Mucosa of rectum (tissue), 2 donors: ENCODE measurements around the gene APOL1.

ENCODE experiments used
- H3K27ac ChIP-seq, 2 donors: one replicate each; pipeline ENCODE4 v1.7.0; 2013; ENCODE audit warnings: inconsistent platforms in 2 of 2, low read depth in 2 of 2, low read length in 2 of 2
- H3K27me3 ChIP-seq, 2 donors: one replicate each; pipeline ENCODE4 v1.7.0; 2013; ENCODE audit warnings: low read length in 2 of 2; ENCODE audit not compliant: control insufficient read depth in 2 of 2, insufficient read depth in 2 of 2
- H3K36me3 ChIP-seq, 2 donors: one replicate each; pipeline ENCODE4 v1.7.0; 2013; ENCODE audit warnings: low read length in 2 of 2; ENCODE audit not compliant: control insufficient read depth in 2 of 2, insufficient read depth in 2 of 2
- H3K4me1 ChIP-seq, 2 donors: one replicate each; pipeline ENCODE4 v1.7.0; 2013; ENCODE audit warnings: low read length in 2 of 2, mild to moderate bottlenecking in 1 of 2; ENCODE audit not compliant: control insufficient read depth in 2 of 2, insufficient read depth in 2 of 2
- H3K4me3 ChIP-seq, 2 donors: one replicate each; pipeline ENCODE4 v1.7.0; 2013; ENCODE audit warnings: low read length in 2 of 2
- H3K9ac ChIP-seq, 2 donors: one replicate each; pipeline ENCODE4 v1.7.0; 2013; ENCODE audit warnings: low read length in 2 of 2, low read depth in 1 of 2, mild to moderate bottlenecking in 1 of 2
- H3K9me3 ChIP-seq, 2 donors: one replicate each; pipeline ENCODE4 v1.7.0; 2013; ENCODE audit warnings: low read length in 2 of 2; ENCODE audit not compliant: control insufficient read depth in 2 of 2
- donor health status: healthy.
- donor health status: Normal muscosa, but diverticular disease.

Gene APOL1

DNA sequence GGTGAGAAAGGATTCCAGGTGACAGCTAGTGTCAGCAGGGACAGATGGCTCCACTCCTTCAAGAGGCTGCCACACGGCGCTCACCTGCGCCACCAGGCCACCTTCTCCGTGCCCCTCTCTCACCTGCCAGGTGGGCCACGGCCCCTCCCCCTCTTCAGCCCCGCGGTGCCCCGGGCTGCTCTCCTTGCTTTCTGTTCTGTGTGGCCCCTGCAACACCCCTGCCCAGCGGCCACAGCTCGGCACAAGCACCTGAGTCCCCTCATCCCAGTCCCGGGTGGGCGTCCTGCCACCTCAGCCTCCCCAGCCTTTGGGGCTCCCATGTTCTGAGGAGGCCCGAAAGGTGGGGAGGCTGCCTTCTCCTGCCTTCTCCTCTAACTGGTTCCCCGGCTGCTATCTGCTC lies 46.4 kb downstream of the APOL1 start:
- Histone ChIP-seq H3K4me1 (peaks cover 5 to 8% of the 10 kb centered on the region in 2 donors), H3K27ac (no peak overlapping the region), H3K4me3 (no peak overlapping the region), H3K27me3 (no peaks in the 10 kb centered on the region), H3K36me3 (peaks cover 95 to 96% of the 10 kb centered on the region in 2 donors), H3K9me3 (no peaks in the 10 kb centered on the region), H3K9ac (no peak overlapping the region)

DNA sequence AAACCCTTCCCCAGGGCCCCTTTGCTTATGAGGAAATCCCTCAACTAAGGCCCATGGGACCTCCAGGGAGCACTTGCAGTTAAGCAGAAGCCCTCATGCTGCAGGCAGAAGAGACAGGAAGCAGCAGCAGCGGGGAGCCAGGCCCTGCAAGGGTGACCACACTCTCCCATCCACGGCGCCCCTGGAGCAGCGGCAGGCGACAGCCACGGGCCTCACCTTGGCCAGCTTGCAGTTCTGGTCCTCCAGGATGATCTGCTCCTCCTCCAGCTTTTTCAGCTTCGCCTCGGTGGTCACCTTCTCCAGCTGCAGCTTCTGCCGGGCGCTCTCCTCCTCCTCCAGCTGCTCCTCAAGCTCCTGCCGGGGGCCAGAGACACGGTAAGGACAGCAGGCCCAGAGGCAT lies 47.0 kb downstream of the APOL1 start:
- H3K4me3 ChIP-seq = no peak overlapping the region
- H3K9me3 ChIP-seq = no peaks in the 10 kb centered on the region
- H3K9ac ChIP-seq = no peak overlapping the region
- no peak overlapping the region for H3K27ac ChIP-seq
- no peaks in the 10 kb centered on the region for H3K27me3 ChIP-seq
- H3K36me3 ChIP-seq = peaks cover 95 to 96% of the 10 kb centered on the region in 2 donors
- H3K4me1 ChIP-seq = peaks cover 5 to 13% of the 10 kb centered on the region in 2 donors

DNA sequence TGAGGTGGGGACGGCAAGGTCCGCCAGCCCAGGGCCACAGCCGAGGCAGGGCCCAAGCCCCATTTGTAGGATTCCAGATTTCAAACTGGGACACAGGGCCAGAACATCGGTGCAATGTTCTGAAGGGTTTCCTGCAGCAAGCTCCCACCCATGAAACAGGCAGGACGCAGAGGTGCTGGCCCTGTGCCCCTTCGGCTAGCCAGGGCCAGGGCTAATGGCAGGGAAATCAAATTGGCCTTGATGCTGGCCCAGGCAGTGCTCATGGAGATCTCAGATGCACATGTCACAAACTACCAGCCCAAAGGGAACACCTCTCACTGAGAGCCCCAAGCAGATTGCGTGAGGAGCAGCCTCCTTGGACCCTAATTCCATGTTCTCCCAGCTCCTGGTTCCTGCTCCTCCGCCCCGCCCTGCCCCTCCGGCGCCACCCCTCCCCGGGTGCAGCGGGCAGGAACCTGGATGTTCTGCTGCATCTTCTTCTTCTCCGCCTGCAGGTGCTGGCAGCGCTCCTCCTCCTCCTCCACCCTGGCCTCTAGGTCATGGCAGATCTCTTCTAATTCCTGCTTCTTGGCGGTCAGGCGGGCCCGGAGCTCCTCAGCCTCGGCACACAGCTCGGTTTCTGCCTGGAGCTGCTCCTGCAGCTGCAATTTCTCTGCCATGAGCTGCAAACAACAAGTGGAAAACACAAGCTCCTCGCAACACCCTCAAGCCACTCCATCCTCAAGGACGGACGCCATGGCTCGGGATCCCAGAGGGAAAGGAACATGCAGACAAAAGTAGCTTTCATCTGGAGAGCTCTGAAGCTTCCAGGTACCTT lies 47.7 kb downstream of the APOL1 start:
- Histone ChIP-seq H3K36me3 (peaks cover 95 to 96% of the 10 kb centered on the region in 2 donors), H3K27me3 (no peaks in the 10 kb centered on the region), H3K4me3 (no peak overlapping the region), H3K4me1 (peaks cover 5 to 16% of the 10 kb centered on the region in 2 donors), H3K27ac (peak overlapping the region; percentile 2 to 32), H3K9ac (no peak overlapping the region), H3K9me3 (no peaks in the 10 kb centered on the region)

DNA sequence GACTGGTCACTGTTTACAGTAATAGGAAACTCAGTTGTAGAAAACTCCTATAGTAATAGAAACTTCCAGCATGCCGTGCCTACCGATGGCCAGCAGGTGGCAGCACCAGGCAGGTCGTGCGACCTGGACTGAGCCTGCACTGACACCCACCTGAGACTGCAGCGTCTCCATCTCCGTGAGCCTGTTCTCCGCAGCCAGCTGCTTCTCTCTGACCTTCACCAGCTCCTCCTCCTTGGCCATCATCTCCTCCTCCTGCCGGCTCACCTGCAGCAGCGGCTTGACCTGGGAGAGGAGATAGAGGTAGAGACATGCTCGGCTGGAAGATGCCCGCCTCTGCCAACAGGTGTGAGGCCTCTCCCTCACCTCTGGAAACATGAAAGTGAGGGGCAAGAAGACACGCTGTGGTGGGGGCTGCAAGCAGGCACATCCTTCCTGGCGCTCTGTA lies 48.5 kb downstream of the APOL1 start:
- Histone ChIP-seq H3K27ac (peak overlapping the region; percentile 31 to 33), H3K27me3 (no peaks in the 10 kb centered on the region), H3K4me3 (no peak overlapping the region), H3K9ac (no peak overlapping the region), H3K4me1 (peaks cover 5 to 16% of the 10 kb centered on the region in 2 donors), H3K36me3 (peaks cover 95 to 96% of the 10 kb centered on the region in 2 donors), H3K9me3 (no peaks in the 10 kb centered on the region)

DNA sequence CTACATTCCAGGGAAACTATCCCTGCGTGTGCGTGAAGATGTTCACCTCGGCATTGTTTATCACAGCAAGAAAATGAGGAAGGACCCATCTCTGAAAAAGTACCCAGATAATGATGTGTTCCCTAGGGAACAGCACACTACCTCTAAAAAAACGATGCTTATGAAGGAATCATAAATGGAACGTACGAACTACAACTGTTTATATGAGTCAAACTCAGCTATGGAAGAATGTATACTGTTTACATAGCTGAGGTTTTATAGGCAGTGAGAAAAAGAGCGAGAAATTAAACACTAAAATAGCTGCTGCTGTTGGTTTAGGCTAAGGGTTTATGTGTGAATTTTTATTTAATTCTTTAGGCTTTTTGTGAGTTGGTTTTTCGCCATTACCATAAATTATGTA lies 48.9 kb downstream of the APOL1 start:
- Histone ChIP-seq H3K36me3 (peaks cover 95 to 96% of the 10 kb centered on the region in 2 donors), H3K4me3 (no peak overlapping the region), H3K9ac (no peak overlapping the region), H3K4me1 (peaks cover 5 to 16% of the 10 kb centered on the region in 2 donors), H3K27me3 (no peaks in the 10 kb centered on the region), H3K27ac (peak overlapping the region; percentile 31 to 52), H3K9me3 (no peaks in the 10 kb centered on the region)

DNA sequence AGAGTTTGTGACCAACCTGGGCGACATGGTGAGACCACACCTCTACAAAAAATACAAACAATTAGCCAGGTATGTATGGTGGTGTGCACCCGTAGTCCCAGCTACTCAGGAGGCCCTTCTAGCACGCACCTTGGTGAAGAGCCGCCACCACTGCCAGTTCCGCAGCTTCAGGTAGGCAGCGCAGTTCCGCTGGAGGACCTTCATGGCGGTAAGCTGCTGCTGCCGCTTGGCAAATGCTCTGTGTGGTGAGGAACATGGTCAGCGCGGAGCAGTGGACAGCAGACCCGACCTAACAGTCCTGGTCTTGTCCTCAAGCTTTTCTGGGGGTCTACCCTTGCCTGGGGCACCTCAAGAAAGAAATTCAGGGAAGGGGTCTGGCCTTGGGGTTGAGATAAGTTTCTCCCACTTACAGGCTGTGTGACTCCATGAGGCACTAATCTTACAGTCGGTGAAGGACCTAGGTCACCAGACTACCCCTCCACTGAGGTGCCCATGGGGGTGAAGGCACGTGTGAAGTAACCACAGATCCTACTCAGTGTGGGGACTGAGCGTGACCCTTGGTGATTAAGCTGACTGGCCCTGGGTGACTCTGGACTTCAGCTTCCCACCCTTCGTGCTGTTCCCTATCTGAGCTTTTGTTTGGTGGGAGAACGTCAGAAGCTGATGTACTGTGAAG lies 49.6 kb downstream of the APOL1 start:
- peak overlapping the region; percentile 7 to 52 for H3K27ac ChIP-seq
- no peak overlapping the region for H3K9ac ChIP-seq
- H3K9me3 ChIP-seq = no peaks in the 10 kb centered on the region
- H3K4me3 ChIP-seq = no peak overlapping the region
- H3K4me1 ChIP-seq = peaks cover 5 to 16% of the 10 kb centered on the region in 2 donors
- H3K27me3 ChIP-seq = no peaks in the 10 kb centered on the region
- H3K36me3 ChIP-seq = peaks cover 94 to 96% of the 10 kb centered on the region in 2 donors

DNA sequence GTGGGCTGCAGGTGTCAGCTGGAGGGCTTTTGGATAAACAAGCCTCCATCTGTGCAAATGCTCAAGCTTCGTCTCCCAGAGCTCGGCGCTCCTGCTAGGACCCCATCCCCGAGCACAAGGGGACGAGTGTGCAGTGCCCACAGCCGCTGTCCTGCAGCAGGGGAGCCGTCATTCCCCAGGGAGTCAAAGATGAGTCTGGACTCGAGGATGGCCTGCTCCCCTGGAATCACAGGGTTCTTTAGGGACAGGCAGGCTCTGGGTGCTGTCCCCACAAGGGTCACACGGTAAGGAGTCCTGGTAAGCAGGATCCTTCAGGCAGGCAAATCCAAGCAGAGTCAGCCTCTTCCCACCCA lies 50.2 kb downstream of the APOL1 start:
- peaks cover 5 to 16% of the 10 kb centered on the region in 2 donors for H3K4me1 ChIP-seq
- H3K27ac ChIP-seq = peak overlapping the region; percentile 7 to 52
- no peaks in the 10 kb centered on the region for H3K9me3 ChIP-seq
- no peaks in the 10 kb centered on the region for H3K27me3 ChIP-seq
- no peak overlapping the region for H3K4me3 ChIP-seq
- no peak overlapping the region for H3K9ac ChIP-seq
- H3K36me3 ChIP-seq = peaks cover 92 to 94% of the 10 kb centered on the region in 2 donors

DNA sequence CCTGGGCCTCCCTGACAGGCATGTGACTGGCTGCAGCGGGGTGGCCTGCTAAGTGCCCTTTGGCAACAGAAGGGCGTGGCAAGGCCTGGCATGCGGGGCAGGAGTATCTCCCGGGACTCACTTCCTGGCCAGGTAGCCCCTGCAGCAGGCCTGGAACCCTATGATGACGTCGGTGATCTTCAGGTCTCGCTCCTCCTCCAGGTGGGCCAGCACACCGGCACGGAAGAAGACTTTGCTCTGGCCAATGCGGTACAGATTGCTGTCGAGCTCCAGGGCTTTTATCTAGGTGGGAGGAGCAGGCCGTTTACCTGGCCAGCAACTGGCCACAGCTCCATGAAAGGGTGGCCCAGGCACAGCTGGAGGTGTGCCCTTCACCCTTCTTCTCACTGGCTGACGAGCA lies 50.9 kb downstream of the APOL1 start:
- no peak overlapping the region for H3K9ac ChIP-seq
- H3K4me1 ChIP-seq = peaks cover 5 to 16% of the 10 kb centered on the region in 2 donors
- no peak overlapping the region for H3K4me3 ChIP-seq
- H3K9me3 ChIP-seq = no peaks in the 10 kb centered on the region
- H3K27ac ChIP-seq = peak overlapping the region; percentile 19 to 38
- H3K27me3 ChIP-seq = no peaks in the 10 kb centered on the region
- peaks cover 91 to 93% of the 10 kb centered on the region in 2 donors for H3K36me3 ChIP-seq

DNA sequence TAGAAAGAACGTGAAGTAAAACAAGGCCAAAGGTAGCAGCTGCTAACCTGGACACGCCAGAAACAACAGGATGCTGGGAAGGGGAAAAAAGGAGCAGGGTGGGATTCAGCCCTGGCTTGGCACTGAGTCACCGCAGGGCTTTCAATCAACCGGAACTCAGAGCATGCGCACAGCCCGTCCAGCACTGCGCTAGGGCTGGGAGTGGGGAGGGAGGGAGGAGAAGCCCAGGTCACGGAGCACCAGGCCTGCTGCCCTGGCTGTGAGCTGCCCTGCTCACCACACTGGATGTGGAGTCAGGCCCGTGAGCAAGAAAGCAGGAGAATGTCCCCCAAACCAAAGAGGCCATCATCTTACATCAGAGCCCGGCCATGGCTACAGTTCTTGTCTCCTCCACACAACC lies 51.5 kb downstream of the APOL1 start:
- H3K4me1 ChIP-seq = peaks cover 5 to 16% of the 10 kb centered on the region in 2 donors
- peak overlapping the region; percentile 5 to 19 for H3K27ac ChIP-seq
- peaks cover 91 to 94% of the 10 kb centered on the region in 2 donors for H3K36me3 ChIP-seq
- no peaks in the 10 kb centered on the region for H3K9me3 ChIP-seq
- H3K9ac ChIP-seq = no peak overlapping the region
- H3K27me3 ChIP-seq = no peaks in the 10 kb centered on the region
- no peak overlapping the region for H3K4me3 ChIP-seq

DNA sequence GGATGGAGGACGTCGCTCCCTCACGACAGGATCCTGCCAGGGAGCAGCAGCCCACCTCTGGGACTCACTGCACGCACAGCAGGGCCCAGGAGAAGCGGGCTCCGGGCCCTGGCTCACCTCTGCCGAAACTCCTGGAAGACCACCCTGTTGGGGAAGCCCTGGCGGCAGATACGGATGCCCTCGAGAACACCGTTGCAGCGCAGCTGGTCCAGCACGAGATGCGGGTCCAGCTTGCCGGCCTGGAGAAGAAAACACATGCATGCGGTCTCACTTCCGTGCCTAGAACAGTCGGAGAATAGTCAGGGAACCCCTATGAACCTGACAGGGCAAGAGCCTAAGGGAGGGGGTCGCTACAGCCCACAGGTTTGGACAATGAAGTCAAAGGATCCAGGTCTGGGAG lies 52.9 kb downstream of the APOL1 start:
- Histone ChIP-seq H3K27me3 (no peaks in the 10 kb centered on the region), H3K4me3 (no peak overlapping the region), H3K4me1 (peaks cover 5 to 16% of the 10 kb centered on the region in 2 donors), H3K27ac (no peak overlapping the region), H3K9me3 (no peaks in the 10 kb centered on the region), H3K36me3 (peaks cover 88 to 91% of the 10 kb centered on the region in 2 donors), H3K9ac (no peak overlapping the region)
